GM19025 (cell line): ENCODE data around the gene MID1.

ENCODE experiments used
- ATAC-seq: cut with Tn5 transposase; IDR thresholded peaks from one replicate; pipeline ENCODE4 v1.9.1; 2021; ENCODE audit warnings: mild to moderate bottlenecking, low read depth, moderate library complexity; ENCODE audit not compliant: unreplicated experiment

Gene MID1

DNA sequence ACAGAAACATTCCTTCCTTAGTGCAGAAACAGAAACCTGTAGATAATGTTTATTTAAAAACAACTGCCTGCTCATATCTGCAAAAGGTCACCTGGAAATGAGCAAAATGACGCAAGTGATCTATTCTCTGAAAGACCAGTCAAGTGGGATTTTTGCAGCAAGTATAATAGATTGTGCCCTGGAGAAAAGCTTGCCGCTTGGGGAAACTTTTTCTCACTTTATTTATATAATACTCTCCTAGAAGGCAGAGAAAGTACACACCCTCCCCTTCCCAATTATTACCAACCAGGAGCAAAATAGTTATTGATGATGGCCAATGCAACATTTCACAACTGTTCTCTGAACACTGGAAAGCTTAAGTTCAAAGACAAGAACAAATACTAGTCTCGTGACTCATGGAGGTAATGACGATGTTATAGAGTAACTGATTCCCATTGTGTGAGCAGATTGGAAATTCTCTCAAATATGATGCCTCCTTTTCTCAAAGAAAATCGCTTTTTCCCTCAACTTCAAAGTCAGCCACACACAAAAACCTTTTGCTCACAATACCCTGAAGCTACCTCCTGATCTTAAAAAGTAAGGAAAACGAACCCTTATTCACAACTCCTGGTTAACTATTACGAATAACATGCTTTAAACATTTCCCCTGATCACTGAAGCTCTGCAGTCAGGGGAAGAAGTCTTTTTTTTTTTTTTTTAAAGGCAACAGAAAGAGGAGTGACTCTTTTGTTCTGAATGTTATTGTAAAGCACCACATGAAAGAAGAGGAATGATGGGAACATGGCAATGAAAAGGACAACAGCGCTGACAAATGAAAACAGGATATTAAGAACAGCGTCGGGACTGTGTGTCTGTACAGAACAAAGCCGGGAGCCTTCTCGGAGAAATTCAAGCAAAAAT lies 41.0 kb downstream of the MID1 start:
- ATAC-seq: no peak

DNA sequence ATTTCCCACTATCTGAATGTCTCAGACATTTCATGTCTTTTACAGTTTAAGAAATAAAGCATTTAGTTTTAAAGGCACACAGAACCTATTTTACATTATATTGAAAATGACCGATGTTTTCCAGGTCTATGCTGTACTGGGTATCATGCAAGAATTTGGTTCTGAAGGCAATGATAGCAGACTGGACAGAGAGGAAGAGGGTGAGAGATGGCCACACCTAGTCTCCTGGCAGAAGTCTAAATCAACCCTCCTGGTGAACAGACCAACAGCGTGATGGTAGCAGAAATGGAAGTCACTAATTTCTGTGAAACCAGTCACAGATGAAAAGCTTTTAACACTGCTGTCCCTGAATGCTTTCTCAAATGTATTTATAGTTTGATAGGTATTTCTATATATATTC lies 41.9 kb downstream of the MID1 start:
- no peak for ATAC-seq

GRCh38 chrX:10577853-10578252 lies 42.5 kb downstream of the MID1 start:
- no peak for ATAC-seq

DNA sequence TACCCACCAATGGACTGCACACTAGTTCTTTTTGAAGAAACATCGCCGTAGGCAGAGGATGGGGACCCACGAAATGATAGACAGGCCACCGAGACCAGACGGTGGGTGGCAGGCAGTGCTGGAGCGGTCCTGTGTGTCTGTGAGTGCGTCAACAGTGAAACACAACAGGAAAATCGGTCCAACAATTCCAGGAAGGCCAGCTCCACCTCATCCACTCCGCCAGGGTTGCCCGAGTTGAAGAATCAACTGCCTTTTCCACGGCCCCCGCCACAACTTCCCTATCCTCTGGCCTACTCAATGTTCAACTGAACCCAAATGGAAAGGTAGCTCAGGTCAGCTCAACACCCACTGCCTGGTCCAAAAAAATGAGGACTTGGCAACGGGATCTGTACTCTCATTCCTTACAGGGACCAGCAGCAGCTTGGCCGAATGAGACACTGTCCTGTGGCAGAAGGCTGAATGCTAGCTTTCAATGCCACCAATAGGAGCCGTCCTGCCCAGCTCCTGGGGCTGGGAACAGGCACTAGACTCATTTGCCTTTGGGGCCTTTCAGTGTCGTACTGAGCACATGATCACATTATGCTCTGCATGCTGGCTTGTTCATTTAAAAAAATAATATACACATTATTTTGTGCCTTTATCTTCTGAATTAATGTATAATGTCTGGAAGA lies 43.5 kb downstream of the MID1 start:
- ATAC-seq: no peak

DNA sequence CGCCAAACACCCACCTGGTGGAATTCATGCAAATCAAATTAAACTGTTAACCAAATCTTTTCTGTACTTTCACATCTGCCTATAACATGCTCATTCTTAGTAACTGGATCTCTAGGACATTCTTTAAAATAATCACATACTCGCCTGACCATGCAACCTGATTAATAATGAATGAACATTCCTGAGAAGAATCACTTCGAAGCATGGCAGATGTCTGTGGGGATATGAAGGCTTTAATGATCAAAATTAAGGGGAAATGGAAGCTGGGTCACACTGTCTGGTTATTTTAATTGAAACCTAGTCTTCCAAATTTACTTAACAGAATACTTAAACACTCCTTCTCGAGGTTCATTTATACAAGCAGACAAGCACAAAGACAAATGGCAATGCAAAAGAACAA lies 44.2 kb downstream of the MID1 start:
- no peak for ATAC-seq

DNA sequence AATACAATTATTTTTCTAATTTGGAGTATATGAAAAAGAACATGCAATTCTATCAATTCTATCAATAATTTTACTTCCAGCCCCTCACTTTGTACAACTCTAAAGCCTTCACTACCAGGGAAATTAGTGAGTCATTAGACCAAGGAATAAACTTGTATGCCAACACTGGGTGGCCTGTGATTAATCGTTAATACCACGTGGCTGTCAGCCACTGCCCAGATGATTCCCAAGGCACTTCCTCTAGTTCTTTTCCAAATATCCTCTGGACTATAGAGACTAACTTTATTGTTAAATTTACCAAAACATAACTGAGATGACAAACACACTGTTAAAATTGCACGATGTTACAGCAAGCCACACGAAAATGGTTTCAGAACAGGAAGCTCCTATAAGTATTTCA lies 45.7 kb downstream of the MID1 start:
- ATAC-seq: no peak

- ATAC-seq: no peak
These were observed 49.1 kb downstream of the MID1 start for GRCh38 chrX:10571260-10571659.

GRCh38 chrX:10570601-10571000 lies 49.8 kb downstream of the MID1 start:
- ATAC-seq: no peak

- no peak for ATAC-seq
These were observed 50.4 kb downstream of the MID1 start for GRCh38 chrX:10569946-10570345.

GRCh38 chrX:10568428-10568827 lies 52.0 kb downstream of the MID1 start:
- no peak for ATAC-seq

DNA sequence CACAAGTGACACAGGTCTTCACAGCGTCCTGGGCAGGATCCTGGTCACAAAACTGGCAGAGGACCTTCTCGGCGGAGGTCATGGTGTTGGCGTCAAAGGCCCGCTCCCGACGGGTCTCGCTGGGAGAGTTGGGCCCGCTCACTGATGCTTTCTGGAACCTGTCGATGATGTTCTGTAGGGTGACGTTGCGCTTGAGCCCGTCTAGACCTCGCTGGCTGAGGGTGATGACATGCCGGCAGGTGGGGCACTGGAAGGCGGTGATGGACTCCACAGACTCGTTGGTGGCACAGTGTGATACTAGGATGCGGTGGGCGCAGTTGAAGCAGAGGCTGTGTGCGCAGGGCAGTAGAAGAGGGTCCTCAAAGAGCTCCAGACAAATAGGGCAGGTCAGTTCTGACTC lies 53.2 kb downstream of the MID1 start:
- no peak for ATAC-seq

DNA sequence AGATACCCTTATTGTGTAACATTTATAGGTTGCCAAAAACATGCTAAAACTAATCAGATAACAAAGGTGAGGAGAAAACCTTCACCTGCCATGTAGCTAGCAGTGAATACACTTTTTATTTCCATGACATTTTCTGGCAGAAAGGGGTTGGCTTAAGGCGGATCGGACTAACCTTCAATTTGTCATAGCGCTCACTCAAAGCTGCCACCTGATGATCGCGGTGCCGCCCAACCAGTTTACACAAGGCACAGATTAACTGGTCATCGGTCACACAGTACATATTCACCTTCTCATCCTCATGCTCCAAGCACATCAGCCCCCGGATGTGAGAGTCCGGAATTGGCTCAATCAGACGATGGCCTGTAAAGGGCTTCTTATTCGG lies 53.7 kb downstream of the MID1 start:
- ATAC-seq: no peak

- ATAC-seq: no peak
These were observed 55.9 kb downstream of the MID1 start for GRCh38 chrX:10564484-10564883.

DNA sequence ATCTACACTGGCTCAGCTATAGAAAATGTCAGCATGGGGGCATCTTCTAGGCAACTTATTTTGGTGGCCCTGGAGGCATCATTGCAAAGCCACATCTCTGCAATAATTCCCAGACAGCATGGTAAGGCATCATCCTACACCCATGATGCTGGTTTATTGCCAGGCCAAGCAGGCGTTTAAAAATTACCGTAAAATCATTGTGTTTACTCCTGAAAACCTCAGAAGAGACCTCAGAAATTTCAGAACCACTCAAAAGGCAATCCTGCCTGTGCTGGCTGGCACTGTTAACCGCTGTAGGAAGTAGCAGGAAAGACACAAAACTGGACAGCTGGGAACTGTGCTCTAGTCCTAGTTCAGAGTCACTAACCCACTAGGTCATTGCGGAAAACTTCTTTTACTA lies 63.2 kb downstream of the MID1 start:
- no peak for ATAC-seq

DNA sequence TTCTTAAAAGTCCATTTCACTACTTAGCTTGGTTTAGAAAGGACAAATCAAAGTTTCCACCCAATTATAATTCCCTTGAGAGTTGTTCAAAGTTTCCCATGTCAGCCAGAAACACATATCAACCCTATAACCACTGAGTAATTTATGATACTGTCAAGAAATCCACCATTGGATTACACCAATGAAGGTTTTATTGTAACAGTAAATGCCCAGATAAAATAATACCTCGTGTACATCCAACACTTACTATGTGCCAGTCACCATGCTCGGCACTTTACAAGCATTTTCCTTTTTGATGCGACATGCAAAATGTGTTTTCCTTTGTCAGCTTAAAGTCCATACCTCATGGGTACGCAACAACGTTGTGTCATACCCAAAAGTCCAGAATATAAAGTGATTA lies 64.0 kb downstream of the MID1 start:
- no peak for ATAC-seq

DNA sequence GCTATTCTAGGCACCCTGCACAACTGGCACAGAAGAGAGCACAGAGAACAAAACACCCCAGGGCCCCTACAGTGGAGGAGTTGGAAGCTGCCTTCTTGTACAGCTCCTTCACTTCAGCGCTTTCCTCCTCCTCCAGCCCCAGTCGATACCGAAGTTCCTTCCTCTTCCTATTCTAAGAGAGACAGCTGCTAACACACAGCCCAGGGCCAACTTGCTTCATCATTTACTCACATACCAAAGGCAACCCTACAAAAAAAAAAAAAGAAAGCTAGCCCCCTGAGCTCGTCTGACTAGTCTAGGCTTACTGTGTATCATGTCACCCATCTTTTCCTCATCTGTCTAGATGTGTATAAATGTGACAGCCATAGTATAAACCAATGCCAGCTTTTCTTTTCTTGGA lies 64.5 kb downstream of the MID1 start:
- no peak for ATAC-seq

GRCh38 chrX:10554612-10555270 lies 65.6 kb downstream of the MID1 start:
- ATAC-seq: no peak

DNA sequence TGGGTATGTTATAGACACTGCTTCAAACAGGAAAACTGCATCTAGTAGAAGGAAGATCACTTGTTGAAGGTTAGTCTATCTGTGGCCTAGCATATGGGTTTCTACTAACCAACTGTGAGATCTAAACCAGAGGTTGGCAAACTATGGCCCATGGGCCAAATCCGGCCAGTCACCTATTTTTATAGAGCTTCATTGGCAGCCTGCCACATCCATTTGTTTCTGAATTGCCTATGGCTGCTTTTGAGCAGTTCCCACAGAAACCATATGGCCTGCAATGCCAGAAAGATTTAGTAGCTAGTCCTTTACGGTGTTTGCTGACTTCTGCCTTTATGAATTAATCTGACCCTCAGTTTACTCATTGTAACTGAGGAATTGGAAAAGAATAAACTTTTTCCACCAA lies 71.1 kb downstream of the MID1 start:
- no peak for ATAC-seq

GRCh38 chrX:10548688-10549087 lies 71.7 kb downstream of the MID1 start:
- ATAC-seq: no peak

GRCh38 chrX:10545882-10546281 lies 74.5 kb downstream of the MID1 start:
- no peak for ATAC-seq

DNA sequence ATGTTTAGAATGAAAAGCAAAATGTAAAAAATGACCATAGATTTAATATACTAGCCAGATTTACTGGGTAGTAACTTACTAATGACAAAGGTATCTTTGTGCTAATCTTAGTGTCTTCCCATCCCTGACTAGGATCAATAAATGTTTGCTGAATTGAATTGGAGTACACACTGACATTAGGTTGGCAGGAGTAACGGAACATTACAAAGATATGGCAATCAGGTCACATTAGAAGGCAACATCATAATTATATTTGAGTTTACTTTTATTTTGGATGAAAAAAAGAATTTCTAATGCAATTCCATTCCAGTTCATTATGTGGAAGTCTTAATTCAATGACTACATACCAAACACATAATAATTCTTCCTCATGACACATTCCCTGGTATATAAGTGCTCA lies 77.8 kb downstream of the MID1 start:
- no peak for ATAC-seq

DNA sequence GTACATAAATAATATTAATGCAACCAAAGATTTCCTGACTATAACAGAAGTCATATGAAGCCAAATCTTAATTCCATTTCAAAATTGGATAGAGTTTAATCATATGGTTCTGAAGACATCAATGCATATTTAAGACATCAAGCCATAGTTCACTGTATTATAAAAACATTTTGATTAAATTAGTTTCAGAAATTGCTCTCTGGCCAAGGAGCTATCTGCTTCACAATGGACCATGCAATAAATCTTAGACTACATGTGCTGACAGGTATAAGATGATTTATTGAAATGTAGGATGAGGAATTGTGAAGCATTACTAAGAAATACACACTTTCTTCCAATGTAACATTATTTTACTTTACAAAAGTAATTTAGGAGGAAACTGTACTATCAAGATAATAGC lies 81.6 kb downstream of the MID1 start:
- no peak for ATAC-seq
